CD4-positive, alpha-beta T cell treated with Interleukin-4 for 4 hours (primary cell): ENCODE data around the gene TNNI3.
"Not testable (repeated sequence)": the region's sequence is repeated elsewhere in the genome, so short reads cannot be mapped to it uniquely, and the experiment has no call there.

ENCODE experiments used
- DNase-seq: peaks from one replicate; pipeline ENCODE4 v3.0.0-alpha.2; 2020

TNNI3 gene

DNA sequence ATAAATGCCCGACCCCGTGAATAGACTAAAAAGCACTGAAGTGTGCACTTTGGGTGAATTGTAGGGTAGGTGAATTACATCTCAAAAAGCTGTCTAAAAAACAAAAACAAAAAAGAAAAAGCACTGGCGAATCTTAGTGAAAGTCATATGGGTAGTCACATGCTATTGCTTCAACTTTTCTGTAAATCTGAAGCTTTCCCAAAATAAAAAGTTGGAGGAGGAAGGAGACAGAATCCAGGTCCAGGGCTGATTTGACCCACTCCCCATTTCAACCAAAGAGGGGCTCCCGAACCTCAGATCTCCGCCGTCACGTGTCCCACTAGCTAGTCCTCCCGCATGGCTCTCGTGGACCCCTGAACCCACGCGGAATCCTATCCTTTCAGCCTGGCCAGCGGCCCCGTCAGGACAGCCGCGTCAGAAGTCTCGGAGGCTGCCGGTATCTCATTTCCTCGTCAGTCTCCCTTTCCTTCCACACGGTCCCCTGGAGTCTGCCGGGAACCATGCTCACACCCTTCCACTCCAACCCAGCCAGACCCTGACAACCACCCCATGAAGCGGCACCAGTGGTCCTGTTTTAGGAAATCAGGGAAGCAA, 46.2 kb downstream of the TNNI3 start:
- no peak for DNase-seq

DNA sequence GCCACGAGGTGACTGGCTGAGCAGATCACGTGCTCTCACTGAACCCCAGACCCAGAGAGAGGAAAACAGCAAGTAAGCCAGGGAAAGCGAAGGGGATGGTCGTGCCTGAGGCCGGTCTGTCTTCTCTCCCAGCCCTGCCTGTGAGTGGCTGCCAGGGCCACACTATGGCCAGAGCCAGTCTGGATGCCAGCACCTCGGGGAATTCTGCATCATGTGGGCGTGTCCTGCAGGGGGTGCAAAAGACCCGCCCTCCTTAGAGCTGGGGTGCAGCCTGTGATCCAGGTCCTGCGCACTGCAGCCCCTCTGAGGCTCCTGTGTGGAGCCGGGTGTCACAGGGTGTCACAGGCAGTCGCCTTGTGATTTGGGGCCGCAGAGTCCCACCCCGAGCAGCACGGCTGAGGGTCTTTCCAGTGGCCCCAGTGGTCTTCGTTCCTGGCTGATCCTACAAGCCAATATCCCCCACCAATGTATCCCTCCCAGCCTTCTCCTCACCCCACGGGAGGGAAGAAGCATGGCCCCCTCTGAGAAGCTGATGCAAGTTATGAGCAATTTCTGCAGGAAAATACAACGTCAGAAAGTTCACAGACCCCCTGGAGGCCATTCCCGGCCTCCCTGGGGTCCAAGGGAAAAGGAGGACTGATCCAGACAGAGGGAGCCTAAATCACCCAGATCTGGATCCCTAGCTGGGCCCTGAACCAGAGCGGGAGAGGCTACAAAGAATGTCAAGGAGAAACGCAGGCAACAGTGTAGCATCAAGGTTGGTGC, 47.8 kb downstream of the TNNI3 start:
- DNase-seq: no peak

DNA sequence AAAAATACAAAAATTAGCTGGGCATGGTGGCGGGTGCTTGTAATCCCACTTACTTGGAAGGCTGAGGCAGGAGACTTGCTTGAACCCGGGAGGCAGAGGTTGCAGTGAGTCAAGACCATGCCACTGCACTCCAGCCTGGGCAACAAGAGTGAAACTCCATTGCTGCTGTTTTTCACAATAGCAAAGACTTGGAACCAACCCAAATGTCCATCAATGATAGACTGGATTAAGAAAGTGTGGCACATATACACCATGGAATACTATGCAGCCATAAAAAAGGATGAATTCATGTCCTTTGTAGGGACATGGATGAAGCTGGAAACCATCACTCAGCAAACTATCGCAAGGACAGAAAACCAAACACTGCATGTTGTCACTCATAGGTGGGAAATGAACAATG, 50.3 kb downstream of the TNNI3 start:
- not testable (repeated sequence) for DNase-seq

DNA sequence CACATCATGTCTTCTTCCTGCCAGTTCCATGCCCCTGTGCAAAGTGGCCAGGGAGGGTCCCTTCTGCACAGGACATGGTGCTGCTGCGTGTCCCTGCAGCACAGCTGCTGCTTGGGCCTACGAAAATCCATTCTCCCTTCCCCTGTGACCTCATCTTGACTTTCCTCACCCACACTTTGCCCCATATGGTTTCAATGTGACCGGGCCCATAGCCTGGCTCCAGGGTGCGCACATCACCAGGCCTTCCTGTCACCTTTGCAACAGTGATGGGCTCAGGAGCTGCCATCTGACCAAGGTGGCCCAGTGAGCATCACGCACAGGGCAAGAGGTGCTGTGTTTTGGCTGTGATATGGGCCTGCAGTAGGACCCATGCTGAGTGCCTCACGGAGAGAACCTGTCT, 50.9 kb downstream of the TNNI3 start:
- DNase-seq: no peak

DNA sequence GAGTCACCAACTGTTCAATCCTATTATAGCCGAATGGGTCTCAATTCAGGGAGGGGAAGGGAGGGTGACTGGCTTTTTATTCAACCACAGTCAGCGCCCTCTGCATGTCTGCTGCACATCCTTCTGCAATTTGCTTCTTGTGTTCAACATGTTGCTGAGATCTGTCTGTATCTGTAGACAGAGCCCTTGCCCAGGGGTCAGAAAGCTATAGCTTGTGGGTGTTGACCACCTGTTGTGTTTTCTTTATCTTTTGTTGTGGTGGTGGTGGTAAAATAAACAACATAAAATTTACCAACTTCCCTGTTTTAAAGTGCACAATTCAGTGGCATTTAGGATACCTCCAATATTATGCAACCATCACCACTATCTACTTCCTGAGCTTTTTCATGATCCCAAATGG, 52.3 kb downstream of the TNNI3 start:
- DNase-seq: no peak

DNA sequence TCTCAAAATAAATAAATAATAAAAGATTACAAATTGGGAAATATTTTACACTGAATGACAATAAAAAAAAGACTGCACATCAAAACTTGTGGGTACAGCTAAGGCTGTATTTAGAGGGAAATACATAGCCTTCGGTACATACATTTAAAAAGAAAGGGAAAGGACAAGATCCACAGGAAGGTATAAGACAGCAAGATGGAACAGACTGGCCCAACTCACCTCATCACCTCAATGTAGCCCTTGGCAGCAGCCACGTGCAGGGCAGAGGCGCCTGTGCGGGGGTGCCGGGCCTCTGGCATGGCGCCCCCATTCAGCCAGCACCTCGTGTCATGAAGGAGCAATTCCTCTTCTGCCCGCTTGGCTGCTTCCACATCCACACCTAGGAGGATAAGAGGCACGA, 54.3 kb downstream of the TNNI3 start:
- DNase-seq: no peak
